IPS-NIHi7 (cell line): ENCODE measurements around the gene LRFN5.
A peak's percentile ranks its signal among the peaks of the same experiment; 100 is the strongest.

ENCODE experiments used
- DNase-seq: peaks from one replicate; pipeline ENCODE4 v3.0.0; 2012; ENCODE audit warnings: mixed read lengths; ENCODE audit errors: extremely low spot score

Gene LRFN5

GRCh38 chr14:41773536-41774279, 167.0 kb downstream of the LRFN5 start:
- no peak for DNase-seq

DNA sequence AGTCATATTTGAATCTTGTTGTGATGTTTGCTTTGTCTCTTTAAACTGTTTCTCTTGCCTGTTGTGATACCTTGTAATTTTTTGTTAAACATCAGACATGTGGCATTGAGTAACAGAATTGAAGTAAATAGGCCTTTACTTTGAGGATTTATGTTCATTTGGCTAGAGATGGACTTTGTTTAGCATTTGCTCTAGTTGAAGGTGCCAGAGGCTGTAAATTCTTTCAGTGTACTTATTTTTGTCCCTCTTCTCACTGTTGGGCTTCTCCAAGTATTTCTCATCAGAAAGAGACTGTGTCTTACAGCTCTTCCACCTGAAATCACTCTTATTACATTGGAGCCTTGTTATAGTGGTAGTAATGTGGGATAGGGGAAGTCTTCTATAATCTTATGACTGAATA, 175.8 kb downstream of the LRFN5 start:
- no peak for DNase-seq

DNA sequence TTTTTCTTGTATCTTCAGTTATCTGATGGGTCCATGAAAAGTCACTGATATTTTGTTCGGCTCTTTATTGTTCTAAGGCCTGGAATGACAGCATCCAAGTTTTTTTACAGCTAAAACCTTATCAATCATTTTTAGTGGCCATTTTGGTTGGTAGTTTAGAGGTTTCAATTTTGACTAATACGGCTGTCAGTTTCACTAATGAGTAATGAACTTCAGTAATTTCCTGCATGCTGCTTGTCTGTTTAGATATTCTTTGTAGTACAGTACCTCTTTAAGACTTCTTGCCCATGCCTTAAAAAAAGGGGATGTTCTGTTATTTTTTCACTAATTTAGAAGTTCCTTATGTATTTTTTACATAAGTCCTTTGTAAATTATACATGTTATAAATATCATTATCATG, 176.7 kb downstream of the LRFN5 start:
- DNase-seq = no peak

DNA sequence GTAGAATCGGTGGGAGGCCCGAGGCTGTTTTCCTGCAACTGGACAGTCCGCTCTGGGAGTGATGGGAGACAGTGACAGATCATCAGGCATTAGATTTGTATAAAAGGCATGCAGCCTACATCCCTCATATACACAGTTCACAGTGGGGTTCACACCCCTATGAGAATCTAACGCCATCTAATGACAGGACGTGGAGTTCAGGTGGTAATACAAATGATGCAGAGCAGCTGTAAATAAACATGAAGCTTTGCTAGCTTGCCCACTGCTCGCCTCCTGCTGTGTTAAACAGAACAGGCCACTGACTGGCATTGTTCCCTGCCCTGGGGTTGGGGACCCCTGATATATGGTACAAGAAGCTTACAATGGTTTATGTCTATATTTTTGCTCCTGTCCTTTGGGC, 179.0 kb downstream of the LRFN5 start:
- peak; percentile 10 for DNase-seq

GRCh38 chr14:41799817-41800216, 193.1 kb downstream of the LRFN5 start:
- DNase-seq = no peak

DNA sequence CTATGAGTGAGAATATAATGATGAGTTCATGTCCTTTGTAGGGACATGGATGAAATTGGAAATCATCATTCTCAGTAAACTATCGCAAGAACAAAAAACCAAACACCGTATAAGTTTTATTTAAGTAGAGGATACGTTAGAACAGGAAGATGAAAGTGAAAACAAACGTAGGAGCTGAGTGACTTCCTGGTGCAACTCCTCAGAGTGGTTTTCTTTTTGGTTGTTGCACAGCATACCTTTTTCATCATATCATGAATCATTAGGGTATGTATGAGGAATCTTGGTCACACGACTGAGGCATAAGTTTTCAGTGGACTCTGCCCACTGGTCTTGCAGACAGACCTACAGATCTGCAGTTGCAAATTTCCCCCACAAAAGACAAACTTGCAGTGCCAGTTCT, 199.0 kb downstream of the LRFN5 start:
- DNase-seq = no peak

DNA sequence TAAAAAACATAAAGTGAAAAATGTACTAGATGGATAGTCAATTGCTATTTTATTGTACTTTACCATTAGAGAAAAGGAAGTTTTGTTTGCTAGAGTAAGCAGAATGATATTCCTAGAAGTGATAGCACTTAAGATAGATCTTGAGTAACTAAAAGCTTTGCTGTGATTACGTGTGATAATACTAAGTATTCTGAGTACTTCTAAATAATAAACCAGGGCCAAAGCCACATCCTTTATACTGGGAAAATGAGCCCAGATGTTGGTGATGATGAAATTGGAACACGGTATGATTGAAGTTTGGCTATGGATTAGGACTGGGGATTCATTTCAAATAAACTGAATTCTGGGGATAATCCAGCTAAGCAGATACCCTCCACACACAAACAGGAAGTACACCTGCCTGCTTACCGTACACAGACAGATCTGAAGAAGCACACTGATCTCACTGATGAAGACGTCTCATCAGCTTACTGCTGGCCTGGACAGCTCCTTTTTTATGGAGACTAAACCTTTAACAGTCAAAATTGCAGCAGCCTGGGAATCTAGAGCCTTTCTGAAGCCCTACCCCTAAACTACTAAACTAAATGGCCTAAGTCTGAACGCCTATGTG, 199.8 kb downstream of the LRFN5 start:
- no peak for DNase-seq

GRCh38 chr14:41810362-41810761, 203.7 kb downstream of the LRFN5 start:
- DNase-seq = no peak

DNA sequence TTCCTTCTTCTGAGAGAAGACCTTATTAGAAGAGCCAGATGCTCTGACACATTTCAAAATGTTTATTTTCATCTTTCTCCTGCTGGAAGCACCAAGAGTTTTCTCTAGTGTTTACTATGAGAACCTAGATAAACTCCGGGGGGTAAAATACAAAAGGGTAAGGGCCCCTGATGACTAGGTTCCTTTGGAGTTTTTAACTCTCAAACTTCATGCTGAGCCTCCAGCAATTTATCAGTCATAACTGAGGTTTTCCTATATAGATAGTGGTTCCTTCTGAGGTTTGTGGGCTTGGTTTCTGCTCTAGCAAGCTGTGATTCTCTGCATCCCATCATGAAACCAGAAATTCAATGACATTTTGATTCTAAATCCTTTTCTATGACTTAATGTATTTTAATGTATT, 210.9 kb downstream of the LRFN5 start:
- no peak for DNase-seq

GRCh38 chr14:41824441-41824840, 217.8 kb downstream of the LRFN5 start:
- peak; percentile 8 for DNase-seq

GRCh38 chr14:41825622-41826021, 218.9 kb downstream of the LRFN5 start:
- no peak for DNase-seq

DNA sequence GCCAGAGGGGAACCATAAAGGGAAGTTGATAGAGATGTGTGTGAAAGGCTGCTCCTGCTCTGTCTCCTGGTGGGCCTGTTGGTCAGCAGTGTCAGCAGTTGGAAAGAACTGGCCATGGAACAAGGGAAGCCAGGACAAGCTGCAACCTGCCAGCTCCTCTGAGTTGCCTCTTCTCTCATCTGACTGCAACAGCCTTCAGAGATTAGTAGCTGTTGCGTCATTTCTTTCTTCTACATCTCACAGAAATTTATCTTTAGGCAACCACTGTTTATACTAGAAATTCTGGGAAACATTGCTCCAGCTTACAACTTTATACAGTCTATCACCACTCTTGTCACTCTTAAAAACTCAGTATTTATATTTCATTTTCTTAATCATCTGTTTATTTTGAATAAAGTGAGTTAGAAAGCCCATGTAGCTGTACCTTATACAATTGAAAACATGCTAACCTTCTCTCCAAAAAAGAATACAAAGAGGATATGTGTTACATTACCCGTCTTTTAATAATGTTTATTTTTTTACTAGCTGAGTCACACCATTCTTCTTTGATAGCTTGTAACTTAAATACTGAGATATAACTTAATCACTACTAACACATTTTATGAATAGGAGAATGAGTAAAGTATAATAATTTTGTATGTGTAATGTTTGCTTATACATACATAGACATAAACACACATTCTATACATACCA, 224.2 kb downstream of the LRFN5 start:
- DNase-seq = peak; percentile 11

DNA sequence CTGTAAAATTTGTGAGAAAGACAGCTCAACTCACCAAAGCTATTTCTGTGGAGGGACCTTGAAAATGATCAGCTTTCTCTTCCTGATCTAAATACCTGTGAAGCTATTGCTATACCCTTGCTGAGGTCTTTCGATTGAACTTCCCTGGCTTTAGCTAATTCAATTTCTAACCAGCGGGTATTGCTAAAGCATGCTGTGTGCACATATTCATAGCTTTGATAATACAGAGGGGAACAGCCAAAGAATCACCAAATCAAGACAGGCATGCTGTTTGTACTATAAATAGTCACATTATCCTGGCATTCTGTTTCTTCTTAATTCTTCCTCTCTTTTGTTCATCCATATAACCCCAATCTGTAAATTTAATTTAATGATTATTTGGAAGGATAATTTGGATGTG, 233.0 kb downstream of the LRFN5 start:
- no peak for DNase-seq

GRCh38 chr14:41859336-41859735, 252.7 kb downstream of the LRFN5 start:
- DNase-seq = no peak

GRCh38 chr14:41860586-41860985, 253.9 kb downstream of the LRFN5 start:
- DNase-seq = no peak

GRCh38 chr14:41865894-41866293, 259.2 kb downstream of the LRFN5 start:
- no peak for DNase-seq

GRCh38 chr14:41868396-41868795, 261.7 kb downstream of the LRFN5 start:
- no peak for DNase-seq

DNA sequence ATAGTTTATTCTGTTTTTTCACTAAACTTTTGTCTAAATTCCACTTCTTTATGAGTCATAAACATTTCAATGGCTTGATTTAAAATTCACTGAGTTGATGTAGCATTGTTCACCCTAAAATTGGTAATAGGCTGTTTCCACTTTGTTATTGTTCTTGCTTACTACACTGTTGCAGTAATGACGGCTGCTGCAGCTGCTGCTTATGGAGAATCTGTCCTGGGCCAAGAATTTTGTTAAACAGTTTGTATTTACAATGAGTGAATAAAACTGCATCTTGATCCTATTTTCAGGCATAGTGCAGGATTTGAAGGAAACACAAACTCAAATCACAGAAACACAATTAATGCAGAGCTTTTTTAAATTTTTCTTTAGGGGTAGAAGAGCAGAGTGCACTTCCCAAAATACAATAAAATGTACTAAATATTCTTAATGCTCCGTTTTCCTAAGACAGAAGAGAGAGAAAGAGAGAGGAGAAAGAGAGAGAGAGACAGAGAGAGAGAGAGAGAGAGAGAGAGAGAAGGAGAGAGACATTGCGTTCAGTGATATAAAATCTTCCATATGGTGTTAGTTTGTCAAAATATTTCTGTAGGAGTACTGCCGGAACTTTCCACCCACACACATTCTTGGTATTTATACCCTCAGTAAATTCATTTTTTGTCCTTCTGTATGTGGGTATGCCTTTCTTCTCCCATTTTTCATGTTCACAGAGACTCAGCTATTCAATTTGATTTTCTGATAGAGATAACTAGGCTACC, 266.4 kb downstream of the LRFN5 start:
- DNase-seq = no peak

DNA sequence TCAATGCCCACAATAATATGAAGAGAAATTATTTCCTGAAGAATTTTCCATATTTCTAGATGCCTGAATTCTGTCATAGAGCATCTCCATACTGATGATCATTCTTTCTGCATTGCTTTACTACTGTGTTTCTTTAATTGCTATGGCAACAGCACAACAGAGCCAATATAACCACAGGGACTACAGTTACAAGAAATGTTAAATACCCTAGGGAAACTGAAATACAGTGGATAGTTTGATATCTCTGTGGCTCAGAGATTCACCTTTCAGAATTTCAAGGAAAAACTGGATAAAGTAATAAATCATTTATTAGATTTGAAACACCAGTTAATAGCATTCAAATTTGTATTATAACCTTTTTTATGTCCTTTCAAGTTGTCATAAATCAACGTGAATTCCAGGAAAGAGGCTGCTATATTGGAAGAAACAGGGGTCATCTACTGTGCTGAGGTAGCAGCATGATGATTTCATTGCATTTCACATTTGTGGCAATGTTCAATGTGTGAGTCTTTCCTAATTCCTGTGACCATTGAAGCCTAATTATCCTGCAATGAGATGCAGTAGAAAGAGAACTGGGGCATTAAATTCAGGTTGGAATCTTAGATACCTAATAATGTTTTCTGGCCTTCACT, 267.1 kb downstream of the LRFN5 start:
- no peak for DNase-seq

GRCh38 chr14:41875116-41875515, 268.4 kb downstream of the LRFN5 start:
- DNase-seq = no peak

GRCh38 chr14:41878321-41878720, 271.6 kb downstream of the LRFN5 start:
- DNase-seq = no peak

GRCh38 chr14:41891624-41892023, 284.9 kb downstream of the LRFN5 start:
- no peak for DNase-seq
